Hematopoietic multipotent progenitor cell (in vitro differentiated cells): Measurements from ENCODE around the gene UBXN2A. TPM values are rescaled to one million over a fixed set of nuclear protein-coding genes. Genes with fewer than 3 reads are reported as not detected.

ENCODE experiments used
- DNase-seq, 3 donors: peaks; one replicate each; pipeline ENCODE4 v3.0.0-alpha.2; 2011 to 2015; ENCODE audit warnings: low read depth in 2 of 3, low spot score in 2 of 3
- total RNA-seq: library from RNA; depleted of rRNA; stranded (reverse); fragments of >200 nt; gene quantifications from one replicate; pipeline ENCODE4 v1.2.3, GENCODE V29; 2012

UBXN2A gene
- 5.7 TPM for total RNA-seq

GRCh38 chr2:23939987-23940717 lies at the start of gene UBXN2A:
Gene UBXN2A (plus strand): TSS chr2:23940463. CDS start chr2:23958315, 17,852 bp downstream.
- peak; percentile 67 to 88 (median 86) for DNase-seq

- no peak for DNase-seq
Observed at GRCh38 chr2:23900133-23900532, 40.1 kb upstream of the UBXN2A start.

- DNase-seq = no peak
Observed at GRCh38 chr2:23900541-23901322, 39.5 kb upstream of the UBXN2A start.

DNA sequence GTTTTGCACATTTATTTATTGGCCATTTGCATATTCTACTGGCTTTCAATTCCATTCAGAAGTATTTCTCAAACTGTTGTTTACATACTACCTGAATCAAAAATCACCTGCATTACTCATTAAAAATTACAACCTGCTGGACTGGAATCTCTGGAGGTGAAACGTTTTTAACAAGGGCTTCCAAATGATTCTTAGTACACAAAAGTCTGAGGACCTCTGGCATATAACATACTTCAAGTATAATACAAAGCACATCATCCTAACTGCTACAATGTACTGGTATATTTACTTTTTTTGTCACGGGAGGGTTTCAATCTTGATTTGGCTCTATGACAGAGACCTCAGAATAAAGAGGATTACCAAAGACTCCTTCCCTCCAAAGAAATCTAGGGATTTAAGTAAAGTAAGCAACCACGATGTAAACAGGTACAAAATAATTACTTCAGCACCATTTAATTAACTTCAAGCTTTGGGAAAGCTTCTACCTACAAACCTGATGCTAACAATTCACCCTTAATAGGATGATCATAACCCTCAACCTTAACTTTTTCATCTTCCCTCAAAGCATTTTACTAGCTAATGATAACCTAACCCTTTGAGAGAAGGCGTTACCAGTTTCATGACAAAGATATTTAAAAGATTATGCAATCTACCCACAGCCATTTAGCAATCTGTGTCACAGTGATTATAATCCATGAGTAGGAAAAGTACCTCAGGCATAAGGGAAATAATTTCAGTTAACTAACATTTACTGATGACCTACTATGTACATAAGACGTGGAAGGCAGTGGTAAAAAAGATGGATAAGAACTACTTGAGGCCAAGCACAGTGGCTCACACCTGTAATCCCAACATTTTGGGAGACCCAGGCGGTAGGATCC lies 38.1 kb upstream of the UBXN2A start:
- no peak for DNase-seq

GRCh38 chr2:23903034-23903433 lies 37.2 kb upstream of the UBXN2A start:
- DNase-seq = no peak

GRCh38 chr2:23904215-23904614 lies 36.0 kb upstream of the UBXN2A start:
- no peak for DNase-seq

DNA sequence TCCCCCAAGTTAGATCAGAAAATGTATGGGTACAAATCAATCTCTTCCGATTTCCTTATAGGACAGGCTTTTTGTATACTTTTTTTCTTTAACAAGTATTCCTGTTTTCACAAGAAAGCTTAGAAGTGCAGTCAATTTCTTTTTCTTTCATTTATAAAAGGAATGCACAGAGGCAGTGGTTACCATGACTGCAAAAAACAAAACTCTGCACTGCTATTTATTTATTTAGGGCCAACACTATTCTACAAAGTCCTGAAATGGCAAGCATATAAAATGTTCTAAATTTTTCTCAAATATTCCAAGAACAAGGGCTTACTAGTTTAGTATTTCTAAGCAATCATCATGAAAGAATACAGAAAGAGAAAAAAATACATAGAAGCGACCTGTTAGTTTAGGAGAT lies 35.6 kb upstream of the UBXN2A start:
- peak in 1 of 3 donors; percentile 21 for DNase-seq

- no peak for DNase-seq
Observed at GRCh38 chr2:23905155-23905554, 35.1 kb upstream of the UBXN2A start.

DNA sequence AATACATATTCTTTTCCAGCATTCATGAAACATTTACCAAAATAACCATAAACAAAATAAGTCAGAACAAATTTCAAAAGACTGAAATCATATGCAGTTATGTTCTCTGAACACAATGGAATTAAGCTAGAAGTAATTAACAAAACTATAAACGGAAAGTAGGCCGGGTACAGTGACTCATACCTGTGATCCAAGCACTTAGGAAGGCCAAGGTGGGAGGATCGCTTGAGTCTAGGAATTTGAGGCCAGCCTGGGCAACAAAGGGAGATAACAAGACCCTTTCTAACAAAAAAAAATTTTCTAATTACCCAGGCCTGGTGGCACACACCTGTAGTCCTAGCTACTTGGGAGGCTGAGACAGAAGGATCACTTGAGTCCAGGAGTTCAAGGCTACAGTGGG lies 28.2 kb upstream of the UBXN2A start:
- no peak for DNase-seq

DNA sequence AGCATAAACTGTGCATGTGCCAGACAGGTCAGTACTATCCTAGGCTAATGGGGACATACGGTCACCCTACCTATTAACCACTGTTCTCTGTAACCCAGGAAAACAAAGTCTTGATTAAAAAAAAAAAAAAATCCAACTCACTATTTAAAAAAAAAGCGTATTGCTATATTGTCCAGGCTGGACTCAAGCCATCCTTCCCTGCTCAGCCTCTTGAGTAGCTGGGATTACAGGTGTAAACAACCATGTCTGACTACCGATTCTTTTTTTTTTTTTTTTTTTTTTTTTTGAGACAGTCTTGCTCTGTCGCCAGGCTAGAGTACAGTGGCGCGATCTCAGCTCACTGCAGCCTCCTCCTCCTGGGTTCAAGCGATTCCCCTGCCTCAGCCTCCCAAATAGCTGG lies 24.9 kb upstream of the UBXN2A start:
- DNase-seq = no peak

GRCh38 chr2:23916727-23917405 lies 23.4 kb upstream of the UBXN2A start:
- peak in 2 of 3 donors; percentile 46 to 69 for DNase-seq

- DNase-seq = no peak
Observed at GRCh38 chr2:23918837-23919489, 21.3 kb upstream of the UBXN2A start.

GRCh38 chr2:23924589-23925359 lies 15.5 kb upstream of the UBXN2A start:
- no peak for DNase-seq

- peak; percentile 35 to 85 (median 73) for DNase-seq
Observed at GRCh38 chr2:23925702-23926289, 14.5 kb upstream of the UBXN2A start.

- peak in 1 of 3 donors; percentile 36 for DNase-seq
Observed at GRCh38 chr2:23926290-23926749, 13.9 kb upstream of the UBXN2A start.

GRCh38 chr2:23926750-23927571 lies 13.3 kb upstream of the UBXN2A start, which contains the start of gene ATAD2B:
Gene ATAD2B (minus strand): TSS chr2:23927123. CDS start chr2:23926770, 353 bp downstream.
- peak; percentile 96 for DNase-seq

DNA sequence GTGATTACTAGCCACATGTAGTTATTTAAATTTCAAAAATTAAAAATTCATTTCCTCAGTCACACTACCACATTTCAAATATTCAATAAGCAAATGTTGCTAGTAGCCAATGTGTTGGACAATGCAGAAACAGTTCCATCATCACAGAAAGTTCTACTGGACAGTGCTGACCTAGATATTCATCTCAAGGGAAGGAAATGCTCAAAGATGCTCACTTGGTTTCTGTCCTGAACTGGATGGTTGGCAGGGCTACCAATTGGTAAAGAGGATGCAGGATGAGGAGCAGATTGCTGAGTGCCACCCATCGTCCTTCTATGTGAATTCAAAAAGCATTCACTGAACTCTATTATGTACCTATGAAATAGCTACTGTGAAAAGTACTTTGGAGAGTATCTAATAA lies 6.0 kb upstream of the UBXN2A start:
- DNase-seq = no peak
